HG03469 (cell line): ENCODE measurements around the gene GALNT13.

ENCODE experiments used
- ATAC-seq: cut with Tn5 transposase; IDR thresholded peaks from one replicate; pipeline ENCODE4 v1.9.1; 2021; ENCODE audit warnings: mild to moderate bottlenecking, moderate library complexity, moderate number of reproducible peaks; ENCODE audit not compliant: unreplicated experiment

The GALNT13 gene

DNA sequence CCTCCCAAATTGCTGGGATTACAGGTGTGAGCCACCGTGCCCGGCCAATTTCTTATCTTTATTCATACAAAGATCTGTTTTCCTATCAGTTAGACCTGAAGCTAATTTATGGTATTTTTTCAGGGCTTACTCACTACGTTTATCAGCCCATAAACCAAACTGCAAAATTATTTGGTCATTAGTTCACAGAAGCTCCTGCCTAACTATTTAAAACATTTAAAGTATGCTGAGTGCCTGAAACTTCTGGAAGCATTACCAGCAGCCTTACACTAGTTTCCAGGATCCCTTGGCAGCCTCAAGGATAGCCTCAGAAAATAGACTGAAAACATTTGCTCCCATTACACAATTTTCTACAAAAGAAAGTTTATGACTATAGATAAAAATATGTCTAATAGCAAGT, 68.8 kb downstream of the GALNT13 start:
- ATAC-seq, result no peak

- no peak for ATAC-seq
Observed at GRCh38 chr2:153944800-153945199, 73.1 kb downstream of the GALNT13 start.

- ATAC-seq, result no peak
Observed at GRCh38 chr2:153946036-153946435, 74.3 kb downstream of the GALNT13 start.

GRCh38 chr2:153953761-153954160, 82.0 kb downstream of the GALNT13 start:
- ATAC-seq, result no peak

- no peak for ATAC-seq
Observed at GRCh38 chr2:153963256-153963655, 91.5 kb downstream of the GALNT13 start.

- no peak for ATAC-seq
Observed at GRCh38 chr2:153967248-153967973, 95.7 kb downstream of the GALNT13 start.

DNA sequence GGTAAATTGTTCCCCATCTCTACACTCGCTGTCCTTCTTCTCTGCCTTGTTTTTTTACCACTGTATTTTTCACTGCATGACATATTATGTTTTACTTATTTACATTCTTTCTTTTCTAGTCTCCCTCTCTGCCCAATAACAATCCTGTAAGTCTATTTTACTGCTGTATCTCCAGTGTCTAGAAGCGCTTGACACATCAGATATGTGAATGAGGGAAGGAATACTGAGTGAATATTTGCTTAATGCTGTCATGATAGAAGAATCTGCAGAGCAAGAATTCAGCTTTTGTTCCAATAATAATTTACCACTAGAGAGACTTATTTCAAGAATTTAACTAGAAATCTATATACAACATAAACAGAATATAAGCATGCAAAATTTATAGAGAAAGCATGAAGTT, 99.5 kb downstream of the GALNT13 start:
- no peak for ATAC-seq

DNA sequence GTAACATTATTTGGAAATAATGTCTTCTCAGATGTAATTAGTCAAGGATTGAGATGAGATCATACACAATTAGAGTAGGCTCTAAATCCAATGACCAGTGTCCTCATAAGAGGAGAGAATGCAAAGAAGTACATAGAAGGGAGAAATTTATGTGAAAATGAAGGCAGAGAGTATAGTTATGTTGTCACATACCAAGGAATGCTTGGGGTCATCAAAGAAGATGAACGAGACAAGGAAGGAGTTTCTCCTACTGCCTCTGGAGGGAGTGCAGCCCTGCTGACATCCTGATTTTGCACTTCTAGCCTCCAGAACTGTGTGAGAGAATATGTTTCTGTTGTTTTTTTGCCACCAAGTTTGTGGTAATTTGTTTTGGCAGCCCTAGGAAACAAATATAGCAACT, 100.1 kb downstream of the GALNT13 start:
- no peak for ATAC-seq

DNA sequence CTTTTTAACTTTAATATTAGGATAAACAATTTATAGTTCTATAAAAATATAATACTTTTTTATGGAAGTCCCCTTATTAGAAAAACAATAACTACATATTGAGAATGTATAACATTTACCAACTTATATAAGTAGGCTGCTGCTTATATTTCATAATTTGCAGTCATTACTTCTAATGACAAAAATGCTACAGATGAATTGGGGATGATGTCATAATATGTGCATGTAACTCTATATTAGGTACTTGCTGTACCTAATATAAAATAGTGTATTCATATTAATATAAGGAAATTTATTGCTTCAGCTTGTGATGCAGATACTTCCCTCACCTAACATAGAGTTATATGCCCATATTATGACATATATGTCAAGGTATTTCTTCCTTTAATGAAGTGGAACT, 100.7 kb downstream of the GALNT13 start:
- no peak for ATAC-seq

DNA sequence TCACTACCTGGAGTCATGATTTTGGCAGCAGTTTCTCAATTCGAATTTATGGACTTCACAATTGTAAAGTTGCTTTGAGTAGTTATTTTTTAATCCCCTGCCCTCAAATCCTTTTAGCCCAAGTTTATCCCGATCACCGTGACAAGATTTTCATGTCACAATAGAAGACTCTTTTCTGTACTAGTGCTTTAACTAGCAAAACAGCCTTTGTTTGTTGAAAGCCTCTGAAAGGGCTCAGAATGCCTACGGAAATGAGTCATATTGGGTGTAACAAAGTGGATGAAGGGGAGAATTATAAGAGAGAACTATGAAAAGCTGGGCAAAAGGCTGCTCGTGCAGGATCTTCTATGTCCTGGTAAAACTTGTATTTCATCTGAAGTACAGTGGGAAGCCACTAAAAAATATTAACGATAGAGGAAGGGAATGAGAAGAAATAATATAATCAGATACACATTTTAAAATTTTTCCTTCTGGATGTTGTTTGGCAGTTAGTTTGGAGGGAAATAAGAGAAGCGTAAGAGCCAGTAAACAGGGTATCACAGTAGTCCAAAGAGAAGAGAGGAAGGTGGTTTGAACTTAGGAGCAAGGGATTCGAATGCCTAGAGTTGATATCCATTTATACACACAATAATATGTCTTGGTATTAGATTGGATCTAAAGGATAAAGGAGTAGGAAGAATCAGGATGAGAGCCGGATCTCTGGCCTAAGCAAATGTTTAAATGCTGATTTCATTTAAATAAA, 114.9 kb downstream of the GALNT13 start:
- ATAC-seq, result no peak

DNA sequence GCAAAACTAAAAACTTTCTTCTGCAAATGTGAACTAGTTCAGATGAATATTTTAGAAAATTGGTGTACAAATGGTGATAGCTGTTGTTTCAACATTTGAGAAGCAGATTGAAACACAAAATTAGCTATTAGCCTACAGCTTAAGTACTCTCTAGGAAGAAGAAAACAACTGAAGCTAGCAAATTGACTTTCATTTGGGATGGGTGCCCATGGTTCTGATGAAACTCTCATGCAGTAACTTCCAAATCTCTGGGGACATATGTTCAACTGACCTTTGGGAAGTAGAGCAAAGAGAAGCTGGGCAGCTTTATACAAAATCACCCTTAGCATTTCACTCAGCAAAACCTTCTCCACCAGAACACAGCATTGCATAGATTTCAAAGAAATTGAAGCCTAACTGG, 119.0 kb downstream of the GALNT13 start:
- ATAC-seq, result no peak

DNA sequence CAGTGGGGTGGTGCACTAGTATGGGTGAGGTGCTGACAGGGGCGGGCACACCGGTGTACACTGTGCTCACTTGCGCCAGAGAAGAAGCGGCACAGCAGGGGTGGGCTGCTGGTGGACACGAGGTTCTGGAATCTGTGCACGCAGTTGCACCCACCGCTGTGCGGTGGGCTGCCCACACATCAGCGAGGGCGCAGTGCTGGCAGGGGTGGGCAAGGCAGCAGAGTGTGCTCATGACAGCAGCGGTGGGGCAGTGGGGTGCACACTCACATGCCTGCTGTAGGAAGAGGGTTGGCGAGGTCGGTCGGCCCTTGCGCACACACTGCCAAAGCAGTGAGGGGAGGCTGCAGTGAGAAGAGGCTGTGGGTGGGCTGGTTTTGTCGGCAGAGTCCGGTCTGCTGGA, 141.8 kb downstream of the GALNT13 start:
- no peak for ATAC-seq

- no peak for ATAC-seq
Observed at GRCh38 chr2:154015233-154015632, 143.5 kb downstream of the GALNT13 start.

- ATAC-seq, result no peak
Observed at GRCh38 chr2:154029504-154029903, 157.8 kb downstream of the GALNT13 start.

DNA sequence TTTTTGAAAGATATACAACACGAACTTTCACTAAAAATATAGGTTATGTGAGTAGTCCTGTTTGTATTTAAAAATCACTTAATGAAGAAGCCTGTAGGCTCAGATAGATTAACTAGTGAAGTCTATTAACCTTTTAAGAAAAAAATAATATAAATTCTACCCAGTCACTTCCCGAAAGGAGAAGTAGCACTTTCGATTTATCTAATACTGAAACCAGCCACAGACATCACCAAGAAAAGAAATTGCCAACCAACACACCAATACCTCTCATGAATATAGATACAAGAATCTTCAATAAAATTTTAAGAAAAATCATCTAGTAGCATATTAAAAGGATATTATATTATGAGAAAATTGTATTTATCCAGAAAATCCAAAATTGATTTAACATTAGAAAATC, 160.5 kb downstream of the GALNT13 start:
- ATAC-seq, result peak; percentile 81

- no peak for ATAC-seq
Observed at GRCh38 chr2:154046493-154046892, 174.8 kb downstream of the GALNT13 start.

- ATAC-seq, result no peak
Observed at GRCh38 chr2:154048905-154049304, 177.2 kb downstream of the GALNT13 start.

- ATAC-seq, result no peak
Observed at GRCh38 chr2:154049561-154049960, 177.8 kb downstream of the GALNT13 start.

DNA sequence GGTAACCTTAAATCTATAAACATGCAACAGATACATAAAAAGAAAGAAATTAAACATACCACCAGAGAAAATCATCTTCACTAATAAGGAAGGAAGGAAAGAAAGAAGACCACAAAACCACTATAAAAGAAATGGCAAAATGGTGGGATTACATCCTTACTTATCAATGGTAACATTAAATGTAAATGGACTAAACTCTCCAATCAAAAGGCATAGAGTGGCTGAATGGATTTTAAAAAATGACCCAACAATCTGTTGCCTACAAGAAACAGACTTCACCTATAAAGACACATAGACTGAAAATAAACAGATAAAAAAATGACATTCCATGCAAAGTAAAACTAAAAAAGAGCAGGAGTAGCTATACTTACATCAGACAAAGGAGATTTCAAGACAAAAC, 195.4 kb downstream of the GALNT13 start:
- no peak for ATAC-seq

DNA sequence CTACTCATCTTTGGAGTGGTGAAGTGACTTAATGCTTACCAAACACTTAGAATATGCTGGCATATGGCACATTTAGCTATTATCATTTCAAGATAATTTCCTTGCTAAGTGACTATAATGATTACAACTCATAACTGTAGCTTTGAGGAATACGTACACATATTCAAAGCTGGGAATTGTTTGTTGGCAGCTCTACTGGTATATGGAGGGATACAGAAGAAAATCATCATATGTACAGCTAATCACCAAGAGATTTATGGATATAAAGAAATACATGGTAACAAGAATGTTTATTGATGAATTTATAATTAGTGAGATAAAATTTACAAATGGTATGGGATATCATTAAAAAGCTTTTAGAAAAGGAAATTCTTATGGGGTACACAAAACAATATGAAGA, 207.2 kb downstream of the GALNT13 start:
- no peak for ATAC-seq

DNA sequence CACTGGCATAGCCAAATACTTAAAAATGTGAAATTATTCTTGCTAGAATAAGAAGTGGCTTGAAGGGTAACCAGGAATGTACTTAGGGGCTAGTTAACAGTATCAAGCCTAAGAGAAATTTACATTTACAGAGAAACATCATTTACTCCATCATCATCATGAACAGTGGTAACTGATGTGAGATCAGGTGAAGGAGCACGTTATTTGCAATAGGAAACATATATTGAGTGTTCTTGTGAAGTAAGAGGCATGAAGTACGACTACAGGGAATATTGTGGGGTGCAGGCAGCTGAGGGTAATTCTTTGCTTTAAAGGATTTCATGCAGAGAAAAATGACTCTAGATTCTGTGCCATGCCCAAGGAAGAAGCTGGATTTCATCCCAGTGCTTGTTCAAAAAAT, 220.8 kb downstream of the GALNT13 start:
- ATAC-seq, result no peak

GRCh38 chr2:154093856-154094255, 222.1 kb downstream of the GALNT13 start:
- ATAC-seq, result no peak
